K562 (cell line): ENCODE data around the gene SKAP1. TPM values are rescaled to one million over a fixed set of nuclear protein-coding genes. Genes with fewer than 3 reads are reported as not detected.

Experiments
- CHD1 ChIP-seq: fragments of 200-600 bp; sonication (generic); IDR thresholded peaks from one replicate; pipeline ENCODE4 v1.6.1; 2012; ENCODE audit warnings: mild to moderate bottlenecking, moderate library complexity, low read length, inconsistent platforms
- EP400 ChIP-seq: fragments of 450-650 bp; IDR thresholded peaks from 2 replicates; pipeline ENCODE4 v1.6.1; 2017; ENCODE audit warnings: antibody characterized with exemption, mild to moderate bottlenecking, moderate library complexity
- ETV1 ChIP-seq: fragments of 450-650 bp; conservative IDR thresholded peaks from 2 replicates; pipeline ENCODE4 v1.6.1; 2016; ENCODE audit warnings: missing genetic modification characterization, control low read depth, low read depth, missing compliant biosample characterization
- FUS ChIP-seq: fragments of 200-400 bp; formaldehyde crosslinking; optimal IDR thresholded peaks from 2 replicates; pipeline ENCODE3; 2017; ENCODE audit warnings: low read depth, low read length
- ILK ChIP-seq: fragments of 450-650 bp; IDR thresholded peaks from 2 replicates; pipeline ENCODE4 v1.6.1; 2016; ENCODE audit warnings: missing genetic modification characterization, low read depth, mild to moderate bottlenecking, missing compliant biosample characterization, moderate library complexity, borderline replicate concordance
- JUND ChIP-seq, 2 experiments: IDR thresholded peaks; 2 replicates in 1 of 2; 3 replicates in 1 of 2; pipeline ENCODE4 v1.6.1; 2011; ENCODE audit warnings: borderline replicate concordance in 2 of 2, low read depth in 2 of 2, low read length in 2 of 2, improper control_type of control experiment in 1 of 2, missing biosample characterization in 1 of 2, missing genetic modification characterization in 1 of 2, missing genetic modification reagents in 1 of 2
- MED1 ChIP-seq: sonication (generic); formaldehyde crosslinking; IDR thresholded peaks from 2 replicates; pipeline ENCODE4 v1.8.1; 2023; ENCODE audit warnings: missing genetic modification reagents, borderline replicate concordance
- NFE2 ChIP-seq: IDR thresholded peaks from 2 replicates; pipeline ENCODE4 v1.6.1; 2014; ENCODE audit warnings: antibody characterized with exemption, low read depth
- NR4A1 ChIP-seq, 2 experiments: fragments of 250-450 bp in 1 of 2; fragments of 450-650 bp in 1 of 2; sonication (Bioruptor Pico) in 1 of 2; IDR thresholded peaks; 2 replicates each; pipeline versions ENCODE4 v1.4.0 to v1.6.1; 2016 to 2020; ENCODE audit warnings: mild to moderate bottlenecking in 2 of 2, missing compliant biosample characterization in 1 of 2, missing genetic modification characterization in 1 of 2, moderate library complexity in 1 of 2
- NUFIP1 ChIP-seq: fragments of 450-650 bp; IDR thresholded peaks from 2 replicates; pipeline ENCODE4 v1.6.1; 2018; ENCODE audit not compliant: partially characterized antibody
- POLR2AphosphoS5 ChIP-seq: IDR thresholded peaks from 2 replicates; pipeline ENCODE4 v1.6.1; 2011; ENCODE audit warnings: mild to moderate bottlenecking, low read depth, low read length, moderate library complexity; ENCODE audit not compliant: control insufficient read depth, insufficient read depth
- POU5F1 ChIP-seq: fragments of 150-350 bp; IDR thresholded peaks from 2 replicates; pipeline ENCODE4 v1.6.1; 2014; ENCODE audit warnings: borderline replicate concordance, low read length, low read depth, mild to moderate bottlenecking; ENCODE audit not compliant: partially characterized antibody
- RBM17 ChIP-seq: fragments of 200-400 bp; formaldehyde crosslinking; IDR thresholded peaks from 2 replicates; pipeline ENCODE4 v1.6.1; 2017; ENCODE audit warnings: low read depth, mild to moderate bottlenecking, low read length, borderline replicate concordance
- SMARCE1 ChIP-seq: fragments of 450-650 bp; IDR thresholded peaks from 2 replicates; pipeline ENCODE4 v1.7.1; 2016; ENCODE audit warnings: mild to moderate bottlenecking
- SRSF3 ChIP-seq: fragments of 200-400 bp; formaldehyde crosslinking; IDR thresholded peaks from 2 replicates; pipeline ENCODE4 v1.6.1; 2016; ENCODE audit warnings: mild to moderate bottlenecking, low read length, moderate library complexity; ENCODE audit not compliant: insufficient read depth
- TRIM24 ChIP-seq, 2 experiments: fragments of 450-650 bp; IDR thresholded peaks; 2 replicates each; pipeline ENCODE4 v1.6.1; 2016
- ZBTB1 ChIP-seq: sonication (generic); formaldehyde crosslinking; IDR thresholded peaks from 2 replicates; pipeline ENCODE4 v1.8.1; 2023; ENCODE audit warnings: missing genetic modification reagents, low read depth, mild to moderate bottlenecking, borderline replicate concordance
- ZNF224 ChIP-seq: sonication (generic); formaldehyde crosslinking; IDR thresholded peaks from 2 replicates; pipeline ENCODE4 v1.8.0; 2022; ENCODE audit warnings: mild to moderate bottlenecking, missing genetic modification reagents
- ZNF232 ChIP-seq: sonication (generic); formaldehyde crosslinking; IDR thresholded peaks from 2 replicates; pipeline ENCODE4 v1.8.0; 2022; ENCODE audit warnings: mild to moderate bottlenecking, missing genetic modification reagents
- polyA plus RNA-seq, 8 experiments: library from polyadenylated mRNA; depleted of rRNA in 4 of 8; stranded (reverse) in 5 of 8; unstranded in 3 of 8; fragments of >200 nt; fragmentation: Nextera tagmentation in 2 of 8; fragmentation: Illumina TruSeq in 1 of 8; extraction: Ambion mirVana in 2 of 8; extraction: Trizol in 1 of 8; gene quantifications; 2 replicates each; pipeline versions ENCODE4 v1.2.1 to v1.2.3, GENCODE V29; 2011 to 2014; ENCODE audit warnings: inconsistent platforms in 1 of 8, missing spikeins in 1 of 8
- total RNA-seq, 7 experiments: library from RNA; depleted of rRNA in 6 of 7; stranded (reverse); fragments of >200 nt in 6 of 7; fragmentation: Illumina TruSeq in 2 of 7; extraction: Trizol in 2 of 7; gene quantifications; 2 replicates each; pipeline versions ENCODE4 v1.2.1 to v1.2.3, GENCODE V29; 2011 to 2021; ENCODE audit warnings: low replicate concordance in 1 of 7
- TF ChIP-seq, protein P1 (sequence below), 2 experiments: IDR thresholded peaks; 2 replicates each; pipeline ENCODE4 v1.6.1; 2012; ENCODE audit warnings: improper control_type of control experiment in 2 of 2, low read depth in 2 of 2, low read length in 2 of 2, borderline replicate concordance in 1 of 2
- TF ChIP-seq, protein P2 (sequence below), 2 experiments: fragments of 450-650 bp; conservative IDR thresholded peaks; 2 replicates each; pipeline ENCODE4 v1.6.1; 2017; ENCODE audit warnings: mild to moderate bottlenecking in 2 of 2, moderate library complexity in 2 of 2

Gene SKAP1
- total and polyA plus RNA-seq, 9 of the 15 experiments (the other 6 are each of a cell fraction or from before 2014, with no cell fraction given), result 0.06 to 0.80 (median 0.10) TPM; not detected in 4

DNA sequence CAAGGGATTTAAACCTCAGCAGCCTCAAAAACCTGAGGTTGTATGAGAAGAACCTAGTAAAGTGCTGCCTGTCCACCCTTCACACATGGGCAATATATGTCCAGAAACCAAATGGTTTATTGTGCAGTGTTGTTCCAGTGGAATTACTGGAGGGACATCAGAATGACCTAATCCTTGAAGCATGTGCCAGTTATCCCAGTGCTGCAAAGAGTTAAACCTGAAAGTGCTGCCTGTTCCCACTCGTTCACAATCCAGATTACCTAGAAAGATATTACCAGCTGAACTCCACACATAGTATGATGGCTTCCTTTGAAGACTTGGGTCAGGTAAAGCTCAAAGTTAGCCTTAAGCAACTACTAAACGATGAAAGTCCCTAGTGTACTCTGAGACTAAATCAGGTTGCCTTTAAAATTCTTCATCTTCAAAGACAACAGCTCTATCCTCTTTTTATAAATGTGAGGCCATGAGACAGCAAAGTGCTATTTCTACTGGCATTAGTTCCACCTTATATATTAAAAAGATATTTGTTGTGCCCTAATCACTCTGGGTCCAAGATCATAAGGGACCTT lies 189.4 kb downstream of the SKAP1 start (continued):
- TF ChIP-seq ZNF224, result no peak
- TF ChIP-seq ZBTB1, result no peak
- peak; percentile 17; the same call in 1 of the 2 replicates for TF ChIP-seq EP400
- TF ChIP-seq RBM17, result no peak
- TF ChIP-seq NUFIP1, result no peak
- TF ChIP-seq NR4A1 (CRISPR knock-in tag; IDR thresholded peaks at IDR 0.05), result no peak
- 0 out of 2 replicates have a peak, but pooled peaks have one; percentile 20 for TF ChIP-seq NR4A1 (tag; IDR thresholded peaks at IDR 0.05)
- TF ChIP-seq, protein P1, sequence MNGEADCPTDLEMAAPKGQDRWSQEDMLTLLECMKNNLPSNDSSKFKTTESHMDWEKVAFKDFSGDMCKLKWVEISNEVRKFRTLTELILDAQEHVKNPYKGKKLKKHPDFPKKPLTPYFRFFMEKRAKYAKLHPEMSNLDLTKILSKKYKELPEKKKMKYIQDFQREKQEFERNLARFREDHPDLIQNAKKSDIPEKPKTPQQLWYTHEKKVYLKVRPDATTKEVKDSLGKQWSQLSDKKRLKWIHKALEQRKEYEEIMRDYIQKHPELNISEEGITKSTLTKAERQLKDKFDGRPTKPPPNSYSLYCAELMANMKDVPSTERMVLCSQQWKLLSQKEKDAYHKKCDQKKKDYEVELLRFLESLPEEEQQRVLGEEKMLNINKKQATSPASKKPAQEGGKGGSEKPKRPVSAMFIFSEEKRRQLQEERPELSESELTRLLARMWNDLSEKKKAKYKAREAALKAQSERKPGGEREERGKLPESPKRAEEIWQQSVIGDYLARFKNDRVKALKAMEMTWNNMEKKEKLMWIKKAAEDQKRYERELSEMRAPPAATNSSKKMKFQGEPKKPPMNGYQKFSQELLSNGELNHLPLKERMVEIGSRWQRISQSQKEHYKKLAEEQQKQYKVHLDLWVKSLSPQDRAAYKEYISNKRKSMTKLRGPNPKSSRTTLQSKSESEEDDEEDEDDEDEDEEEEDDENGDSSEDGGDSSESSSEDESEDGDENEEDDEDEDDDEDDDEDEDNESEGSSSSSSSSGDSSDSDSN (IDR thresholded peaks at IDR 0.05; ENCODE audit: borderline replicate concordance in 1 of 2, low read depth in 2 of 2, low read length in 2 of 2), result no peak
- no peak; the same call in 1 of the 2 replicates for TF ChIP-seq JUND (IDR thresholded peaks at IDR 0.05; ENCODE audit: borderline replicate concordance, low read depth, low read length)
- peak; percentile 68; the same call in 2 of the 3 replicates for TF ChIP-seq JUND (tag; IDR thresholded peaks at IDR 0.05; ENCODE audit: borderline replicate concordance, low read depth, low read length)
- TF ChIP-seq TRIM24 (IDR thresholded peaks at IDR 0.05), result no peak
- TF ChIP-seq SRSF3, result no peak
- no peak for TF ChIP-seq ZNF232
- TF ChIP-seq CHD1, result no peak
- no peak for TF ChIP-seq POU5F1
- no peak for TF ChIP-seq FUS
- TF ChIP-seq NFE2, result no peak
- no peak for TF ChIP-seq SMARCE1
- TF ChIP-seq, protein P2, sequence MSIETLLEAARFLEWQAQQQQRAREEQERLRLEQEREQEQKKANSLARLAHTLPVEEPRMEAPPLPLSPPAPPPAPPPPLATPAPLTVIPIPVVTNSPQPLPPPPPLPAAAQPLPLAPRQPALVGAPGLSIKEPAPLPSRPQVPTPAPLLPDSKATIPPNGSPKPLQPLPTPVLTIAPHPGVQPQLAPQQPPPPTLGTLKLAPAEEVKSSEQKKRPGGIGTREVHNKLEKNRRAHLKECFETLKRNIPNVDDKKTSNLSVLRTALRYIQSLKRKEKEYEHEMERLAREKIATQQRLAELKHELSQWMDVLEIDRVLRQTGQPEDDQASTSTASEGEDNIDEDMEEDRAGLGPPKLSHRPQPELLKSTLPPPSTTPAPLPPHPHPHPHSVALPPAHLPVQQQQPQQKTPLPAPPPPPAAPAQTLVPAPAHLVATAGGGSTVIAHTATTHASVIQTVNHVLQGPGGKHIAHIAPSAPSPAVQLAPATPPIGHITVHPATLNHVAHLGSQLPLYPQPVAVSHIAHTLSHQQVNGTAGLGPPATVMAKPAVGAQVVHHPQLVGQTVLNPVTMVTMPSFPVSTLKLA (conservative IDR thresholded peaks at IDR 0.05), result 0 out of 4 replicates have a peak, but pooled peaks of 1 of the 2 experiments have one; percentile 5
- no peak for TF ChIP-seq ETV1 (tag)
- TF ChIP-seq MED1 (CRISPR knock-in tag), result no peak
- no peak for TF ChIP-seq POLR2AphosphoS5
- peak; percentile 57; the same call in 1 of the 2 replicates for TF ChIP-seq ILK (tag)
